H1 (cell line): ENCODE results near the gene CTPS1. TPM values are rescaled to one million over a fixed set of nuclear protein-coding genes. Genes with fewer than 3 reads are reported as not detected.
A peak's percentile ranks its signal among the peaks of the same experiment; 100 is the strongest.

Source experiments
- POLR2A ChIP-seq, 2 experiments: IDR thresholded peaks; 1 replicate in 1 of 2; 2 replicates in 1 of 2; pipeline ENCODE4 v1.6.1; 2011; ENCODE audit warnings: low read depth in 2 of 2, low read length in 2 of 2, mild to moderate bottlenecking in 2 of 2; ENCODE audit errors: control extremely low read depth in 1 of 2
- SAP30 ChIP-seq: fragments of 300-600 bp; sonication (generic); IDR thresholded peaks from 2 replicates; pipeline ENCODE4 v1.7.1; 2012; ENCODE audit warnings: low read length, moderate library complexity, mild to moderate bottlenecking, inconsistent platforms; ENCODE audit not compliant: insufficient read depth, insufficient replicate concordance
- polyA plus RNA-seq, 7 experiments: library from polyadenylated mRNA; depleted of rRNA in 3 of 7; stranded (reverse) in 5 of 7; unstranded in 2 of 7; fragments of >200 nt in 5 of 7; fragments of 200-250 nt in 2 of 7; gene quantifications; 1 replicate in 5 of 7; 2 replicates in 1 of 7; 4 replicates in 1 of 7; pipeline versions ENCODE4 v1.2.1 to v1.2.3, GENCODE V29; 2011 to 2013; ENCODE audit warnings: missing spikeins in 2 of 7, mixed read lengths in 2 of 7
- total RNA-seq: library from RNA; stranded (reverse); fragmentation: NEBNext Ultra II Directional; extraction: Animal tissue kit (Norgen Biotek cat#: 25700); gene quantifications from 2 replicates; pipeline ENCODE4 v1.2.1, GENCODE V29; 2021
- TF ChIP-seq, protein P1 (sequence below), 3 experiments: IDR thresholded peaks; 1 replicate in 2 of 3; 2 replicates in 1 of 3; pipeline versions ENCODE4 v1.5.1 to v1.6.1; 2011; ENCODE audit warnings: low read length in 3 of 3, mild to moderate bottlenecking in 3 of 3, inconsistent platforms in 2 of 3, low read depth in 1 of 3, moderate library complexity in 1 of 3; ENCODE audit not compliant: insufficient read depth in 1 of 3; ENCODE audit errors: control extremely low read depth in 1 of 3

The CTPS1 gene
- total and polyA plus RNA-seq, 2 of the 8 experiments (the other 6 are each of a cell fraction or from before 2014, with no cell fraction given) = 35.5 to 103 TPM

DNA sequence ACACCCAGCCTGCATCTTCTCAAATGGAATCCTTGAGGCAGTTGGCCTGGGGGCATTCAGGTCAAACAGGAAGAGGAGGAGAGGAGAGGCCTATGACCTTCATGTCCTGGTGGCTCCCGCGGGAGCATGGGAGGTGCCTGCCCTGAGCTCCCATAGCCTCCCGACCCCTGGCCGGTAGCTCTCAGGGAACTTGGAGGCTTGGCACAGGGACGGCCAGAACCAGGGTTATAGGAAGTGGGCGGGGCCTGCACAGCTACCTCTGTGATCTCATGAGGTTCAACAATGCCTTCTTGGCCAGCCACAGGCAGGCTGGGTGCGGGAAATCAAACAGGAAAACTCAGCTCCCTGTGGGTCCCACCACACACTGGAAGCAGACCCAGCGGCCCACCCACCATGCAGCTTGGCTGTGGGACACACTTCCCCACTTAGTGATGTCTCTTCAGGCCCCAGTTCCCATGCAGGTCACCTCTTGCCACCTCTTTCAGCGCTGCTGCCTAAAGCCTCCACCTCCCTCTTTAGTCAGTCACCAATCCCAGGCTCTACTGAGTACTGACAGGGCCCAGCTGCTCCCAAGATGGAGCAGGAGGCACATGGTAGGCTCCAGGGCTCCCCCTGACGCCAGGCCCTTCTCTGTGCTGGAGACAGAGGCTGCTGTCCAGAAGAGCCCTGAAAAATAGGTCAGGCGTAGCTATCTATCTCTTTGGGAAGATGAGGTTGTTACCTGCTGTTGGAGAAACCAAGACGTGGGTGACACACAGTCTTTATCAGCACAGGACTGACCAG, 42.2 kb downstream of the CTPS1 start, which contains the start of gene SLFNL1 (continued):
- TF ChIP-seq, protein P1, sequence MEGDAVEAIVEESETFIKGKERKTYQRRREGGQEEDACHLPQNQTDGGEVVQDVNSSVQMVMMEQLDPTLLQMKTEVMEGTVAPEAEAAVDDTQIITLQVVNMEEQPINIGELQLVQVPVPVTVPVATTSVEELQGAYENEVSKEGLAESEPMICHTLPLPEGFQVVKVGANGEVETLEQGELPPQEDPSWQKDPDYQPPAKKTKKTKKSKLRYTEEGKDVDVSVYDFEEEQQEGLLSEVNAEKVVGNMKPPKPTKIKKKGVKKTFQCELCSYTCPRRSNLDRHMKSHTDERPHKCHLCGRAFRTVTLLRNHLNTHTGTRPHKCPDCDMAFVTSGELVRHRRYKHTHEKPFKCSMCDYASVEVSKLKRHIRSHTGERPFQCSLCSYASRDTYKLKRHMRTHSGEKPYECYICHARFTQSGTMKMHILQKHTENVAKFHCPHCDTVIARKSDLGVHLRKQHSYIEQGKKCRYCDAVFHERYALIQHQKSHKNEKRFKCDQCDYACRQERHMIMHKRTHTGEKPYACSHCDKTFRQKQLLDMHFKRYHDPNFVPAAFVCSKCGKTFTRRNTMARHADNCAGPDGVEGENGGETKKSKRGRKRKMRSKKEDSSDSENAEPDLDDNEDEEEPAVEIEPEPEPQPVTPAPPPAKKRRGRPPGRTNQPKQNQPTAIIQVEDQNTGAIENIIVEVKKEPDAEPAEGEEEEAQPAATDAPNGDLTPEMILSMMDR (IDR thresholded peaks at IDR 0.05; ENCODE audit: control extremely low read depth in 1 of 3, insufficient read depth in 1 of 3, low read depth in 1 of 3, low read length in 3 of 3) = peak; percentile 26 to 43 (median 42)
- TF ChIP-seq POLR2A (IDR thresholded peaks at IDR 0.05; ENCODE audit: control extremely low read depth in 1 of 2, low read depth in 2 of 2, low read length in 2 of 2) (peak in 1 of 2 experiments; percentile 51; a peak in 1 of 3 replicates), SAP30 (no peak)
- TF ChIP-seq, all 59 proteins: peak for 7
